ENCODE measurements around the gene ZNF460. TPM values are rescaled to one million over a fixed set of nuclear protein-coding genes. Genes with fewer than 3 reads are reported as not detected.
A peak's percentile ranks its signal among the peaks of the same experiment; 100 is the strongest.

Gene ZNF460
- total and polyA plus RNA-seq, 2 of the 13 experiments (the other 11 are each of a cell fraction or from before 2014, with no cell fraction given) = 14.5 to 44.8 TPM

DNA sequence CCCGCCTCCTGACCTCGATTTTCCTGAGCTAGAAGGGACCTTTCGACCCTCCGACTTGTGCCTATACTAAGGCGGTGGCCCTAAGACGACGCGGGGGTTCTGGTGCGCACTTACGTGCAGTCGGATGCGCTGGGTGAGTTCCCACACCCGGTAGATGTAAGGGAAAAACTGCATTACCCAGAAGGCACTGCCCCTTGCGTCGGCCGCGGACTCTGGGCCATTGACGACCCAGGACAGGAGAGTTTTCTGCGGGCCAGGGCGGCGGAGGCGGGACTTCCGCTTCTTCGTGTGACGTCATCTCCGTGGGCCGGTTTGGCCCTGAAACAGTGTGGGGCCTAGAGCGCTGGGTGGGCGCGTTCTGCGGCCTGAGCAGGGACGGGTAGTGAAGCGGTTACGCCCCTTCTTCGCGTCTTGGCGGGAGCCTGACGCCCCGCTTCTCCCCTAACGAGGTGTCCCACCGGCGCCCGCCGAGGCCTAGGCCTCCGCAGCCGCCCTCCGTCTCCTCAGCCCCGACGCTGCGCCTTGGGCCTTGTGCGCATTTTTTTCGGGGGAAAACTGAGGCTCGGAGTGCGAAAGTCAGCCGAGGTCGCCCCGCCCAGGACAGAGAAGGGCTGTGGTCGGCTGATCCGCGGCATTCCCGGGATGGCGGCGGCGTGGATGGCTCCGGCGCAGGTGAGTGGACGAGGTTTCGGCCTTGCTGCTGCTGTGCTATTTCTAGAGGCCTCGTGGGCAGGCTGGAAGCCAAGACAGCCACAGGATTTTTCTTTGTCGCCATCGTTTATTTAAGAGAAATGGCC lies at the start of gene ZNF460 (continued):
- TF ChIP-seq, protein P1, sequence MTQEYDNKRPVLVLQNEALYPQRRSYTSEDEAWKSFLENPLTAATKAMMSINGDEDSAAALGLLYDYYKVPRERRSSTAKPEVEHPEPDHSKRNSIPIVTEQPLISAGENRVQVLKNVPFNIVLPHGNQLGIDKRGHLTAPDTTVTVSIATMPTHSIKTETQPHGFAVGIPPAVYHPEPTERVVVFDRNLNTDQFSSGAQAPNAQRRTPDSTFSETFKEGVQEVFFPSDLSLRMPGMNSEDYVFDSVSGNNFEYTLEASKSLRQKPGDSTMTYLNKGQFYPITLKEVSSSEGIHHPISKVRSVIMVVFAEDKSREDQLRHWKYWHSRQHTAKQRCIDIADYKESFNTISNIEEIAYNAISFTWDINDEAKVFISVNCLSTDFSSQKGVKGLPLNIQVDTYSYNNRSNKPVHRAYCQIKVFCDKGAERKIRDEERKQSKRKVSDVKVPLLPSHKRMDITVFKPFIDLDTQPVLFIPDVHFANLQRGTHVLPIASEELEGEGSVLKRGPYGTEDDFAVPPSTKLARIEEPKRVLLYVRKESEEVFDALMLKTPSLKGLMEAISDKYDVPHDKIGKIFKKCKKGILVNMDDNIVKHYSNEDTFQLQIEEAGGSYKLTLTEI (CRISPR knock-in tag; conservative IDR thresholded peaks at IDR 0.05) = no peak
- TF ChIP-seq, protein P2, sequence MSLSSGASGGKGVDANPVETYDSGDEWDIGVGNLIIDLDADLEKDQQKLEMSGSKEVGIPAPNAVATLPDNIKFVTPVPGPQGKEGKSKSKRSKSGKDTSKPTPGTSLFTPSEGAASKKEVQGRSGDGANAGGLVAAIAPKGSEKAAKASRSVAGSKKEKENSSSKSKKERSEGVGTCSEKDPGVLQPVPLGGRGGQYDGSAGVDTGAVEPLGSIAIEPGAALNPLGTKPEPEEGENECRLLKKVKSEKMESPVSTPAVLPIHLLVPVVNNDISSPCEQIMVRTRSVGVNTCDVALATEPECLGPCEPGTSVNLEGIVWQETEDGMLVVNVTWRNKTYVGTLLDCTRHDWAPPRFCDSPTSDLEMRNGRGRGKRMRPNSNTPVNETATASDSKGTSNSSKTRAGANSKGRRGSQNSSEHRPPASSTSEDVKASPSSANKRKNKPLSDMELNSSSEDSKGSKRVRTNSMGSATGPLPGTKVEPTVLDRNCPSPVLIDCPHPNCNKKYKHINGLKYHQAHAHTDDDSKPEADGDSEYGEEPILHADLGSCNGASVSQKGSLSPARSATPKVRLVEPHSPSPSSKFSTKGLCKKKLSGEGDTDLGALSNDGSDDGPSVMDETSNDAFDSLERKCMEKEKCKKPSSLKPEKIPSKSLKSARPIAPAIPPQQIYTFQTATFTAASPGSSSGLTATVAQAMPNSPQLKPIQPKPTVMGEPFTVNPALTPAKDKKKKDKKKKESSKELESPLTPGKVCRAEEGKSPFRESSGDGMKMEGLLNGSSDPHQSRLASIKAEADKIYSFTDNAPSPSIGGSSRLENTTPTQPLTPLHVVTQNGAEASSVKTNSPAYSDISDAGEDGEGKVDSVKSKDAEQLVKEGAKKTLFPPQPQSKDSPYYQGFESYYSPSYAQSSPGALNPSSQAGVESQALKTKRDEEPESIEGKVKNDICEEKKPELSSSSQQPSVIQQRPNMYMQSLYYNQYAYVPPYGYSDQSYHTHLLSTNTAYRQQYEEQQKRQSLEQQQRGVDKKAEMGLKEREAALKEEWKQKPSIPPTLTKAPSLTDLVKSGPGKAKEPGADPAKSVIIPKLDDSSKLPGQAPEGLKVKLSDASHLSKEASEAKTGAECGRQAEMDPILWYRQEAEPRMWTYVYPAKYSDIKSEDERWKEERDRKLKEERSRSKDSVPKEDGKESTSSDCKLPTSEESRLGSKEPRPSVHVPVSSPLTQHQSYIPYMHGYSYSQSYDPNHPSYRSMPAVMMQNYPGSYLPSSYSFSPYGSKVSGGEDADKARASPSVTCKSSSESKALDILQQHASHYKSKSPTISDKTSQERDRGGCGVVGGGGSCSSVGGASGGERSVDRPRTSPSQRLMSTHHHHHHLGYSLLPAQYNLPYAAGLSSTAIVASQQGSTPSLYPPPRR (CRISPR knock-in tag; IDR thresholded peaks at IDR 0.05; ENCODE audit: borderline replicate concordance) = 0 out of 2 replicates have a peak, but pooled peaks have one; percentile 30
- TF ChIP-seq, protein P3, sequence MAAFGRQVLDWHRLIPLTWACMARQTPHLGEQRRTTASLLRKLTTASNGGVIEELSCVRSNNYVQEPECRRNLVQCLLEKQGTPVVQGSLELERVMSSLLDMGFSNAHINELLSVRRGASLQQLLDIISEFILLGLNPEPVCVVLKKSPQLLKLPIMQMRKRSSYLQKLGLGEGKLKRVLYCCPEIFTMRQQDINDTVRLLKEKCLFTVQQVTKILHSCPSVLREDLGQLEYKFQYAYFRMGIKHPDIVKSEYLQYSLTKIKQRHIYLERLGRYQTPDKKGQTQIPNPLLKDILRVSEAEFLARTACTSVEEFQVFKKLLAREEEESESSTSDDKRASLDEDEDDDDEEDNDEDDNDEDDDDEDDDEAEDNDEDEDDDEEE (CRISPR knock-in tag; IDR thresholded peaks at IDR 0.05) = no peak
- TF ChIP-seq SIN3B (IDR thresholded peaks at IDR 0.05; ENCODE audit: low read length) (peak; percentile 65; the same call in 1 of the 2 replicates), ZNF138 (CRISPR knock-in tag; IDR thresholded peaks at IDR 0.05; ENCODE audit: low read depth) (0 out of 2 replicates have a peak, but pooled peaks have one; percentile 92), ISX (CRISPR knock-in tag; conservative IDR thresholded peaks at IDR 0.05) (no peak), AGO2 (optimal IDR thresholded peaks at IDR 0.05; ENCODE audit: low read depth, low read length) (peak; percentile 89), SSRP1 (CRISPR knock-in tag; IDR thresholded peaks at IDR 0.05) (peak; percentile 73), SIN3A (IDR thresholded peaks at IDR 0.05; ENCODE audit: borderline replicate concordance, low read depth, low read length) (peak; percentile 70; the same call in 1 of the 2 replicates), HOXA9 (CRISPR knock-in tag; IDR thresholded peaks at IDR 0.05; ENCODE audit: borderline replicate concordance) (no peak)
- TF ChIP-seq, protein P4, sequence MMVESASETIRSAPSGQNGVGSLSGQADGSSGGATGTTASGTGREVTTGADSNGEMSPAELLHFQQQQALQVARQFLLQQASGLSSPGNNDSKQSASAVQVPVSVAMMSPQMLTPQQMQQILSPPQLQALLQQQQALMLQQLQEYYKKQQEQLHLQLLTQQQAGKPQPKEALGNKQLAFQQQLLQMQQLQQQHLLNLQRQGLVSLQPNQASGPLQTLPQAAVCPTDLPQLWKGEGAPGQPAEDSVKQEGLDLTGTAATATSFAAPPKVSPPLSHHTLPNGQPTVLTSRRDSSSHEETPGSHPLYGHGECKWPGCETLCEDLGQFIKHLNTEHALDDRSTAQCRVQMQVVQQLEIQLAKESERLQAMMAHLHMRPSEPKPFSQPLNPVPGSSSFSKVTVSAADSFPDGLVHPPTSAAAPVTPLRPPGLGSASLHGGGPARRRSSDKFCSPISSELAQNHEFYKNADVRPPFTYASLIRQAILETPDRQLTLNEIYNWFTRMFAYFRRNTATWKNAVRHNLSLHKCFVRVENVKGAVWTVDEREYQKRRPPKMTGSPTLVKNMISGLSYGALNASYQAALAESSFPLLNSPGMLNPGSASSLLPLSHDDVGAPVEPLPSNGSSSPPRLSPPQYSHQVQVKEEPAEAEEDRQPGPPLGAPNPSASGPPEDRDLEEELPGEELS (CRISPR knock-in tag; IDR thresholded peaks at IDR 0.05) = no peak
- TF ChIP-seq, protein P5, sequence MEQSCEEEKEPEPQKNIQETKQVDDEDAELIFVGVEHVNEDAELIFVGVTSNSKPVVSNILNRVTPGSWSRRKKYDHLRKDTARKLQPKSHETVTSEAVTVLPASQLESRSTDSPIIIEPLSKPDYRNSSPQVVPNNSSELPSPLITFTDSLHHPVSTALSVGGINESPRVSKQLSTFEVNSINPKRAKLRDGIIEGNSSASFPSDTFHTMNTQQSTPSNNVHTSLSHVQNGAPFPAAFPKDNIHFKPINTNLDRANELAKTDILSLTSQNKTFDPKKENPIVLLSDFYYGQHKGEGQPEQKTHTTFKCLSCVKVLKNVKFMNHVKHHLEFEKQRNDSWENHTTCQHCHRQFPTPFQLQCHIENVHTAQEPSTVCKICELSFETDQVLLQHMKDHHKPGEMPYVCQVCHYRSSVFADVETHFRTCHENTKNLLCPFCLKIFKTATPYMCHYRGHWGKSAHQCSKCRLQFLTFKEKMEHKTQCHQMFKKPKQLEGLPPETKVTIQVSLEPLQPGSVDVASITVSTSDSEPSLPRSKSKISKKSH (CRISPR knock-in tag; IDR thresholded peaks at IDR 0.05; ENCODE audit: borderline replicate concordance) = peak; percentile 32; the same call in 1 of the 2 replicates
